ENCODE results near the gene KRT83. TPM values are rescaled to one million over a fixed set of nuclear protein-coding genes. Genes with fewer than 3 reads are reported as not detected.
"Not testable (repeated sequence)": the region's sequence is repeated elsewhere in the genome, so short reads cannot be mapped to it uniquely, and the experiment has no call there.

KRT83 gene
- total RNA-seq, 1 donor from 2014 or later = not detected

GRCh38 chr12:52347551-52348510, 26.6 kb upstream of the KRT83 start:
- no peak for TF ChIP-seq CTCF (conservative IDR thresholded peaks at IDR 0.05)
- peaks cover 18% of the 10 kb centered on the region for H3K4me1 Mint-ChIP-seq (ENCODE audit: unreplicated experiment)

GRCh38 chr12:52347016-52347415, 25.8 kb upstream of the KRT83 start:
- Mint-ChIP-seq H3K4me3 (no peak overlapping the region), H3K4me1 (ENCODE audit: unreplicated experiment) (peaks cover 18% of the 10 kb centered on the region), H3K36me3 (no peaks in the 10 kb centered on the region), H3K27me3 (peaks cover 5% of the 10 kb centered on the region), H3K9me3 (no peaks in the 10 kb centered on the region), H3K27ac (no peak overlapping the region)
- DNase-seq (ENCODE audit: extremely low spot score, unreplicated experiment) = no peak
- no peak for TF ChIP-seq CTCF (conservative IDR thresholded peaks at IDR 0.05)

More at GRCh38 chr12:52347551-52348510, 26.6 kb upstream of the KRT83 start:
- no peaks in the 10 kb centered on the region for H3K36me3 Mint-ChIP-seq
- no peaks in the 10 kb centered on the region for H3K9me3 Mint-ChIP-seq
- H3K27me3 Mint-ChIP-seq = peaks cover 8% of the 10 kb centered on the region
- no peak overlapping the region for H3K4me3 Mint-ChIP-seq
- DNase-seq (ENCODE audit: extremely low spot score, unreplicated experiment) = no peak
- no peak overlapping the region for H3K27ac Mint-ChIP-seq

- Mint-ChIP-seq H3K27me3 (peaks cover 8% of the 10 kb centered on the region), H3K9me3 (no peaks in the 10 kb centered on the region), H3K4me1 (ENCODE audit: unreplicated experiment) (peaks cover 18% of the 10 kb centered on the region), H3K27ac (no peak overlapping the region), H3K4me3 (no peak overlapping the region), H3K36me3 (no peaks in the 10 kb centered on the region)
- TF ChIP-seq CTCF (conservative IDR thresholded peaks at IDR 0.05) = no peak
- no peak for DNase-seq (ENCODE audit: extremely low spot score, unreplicated experiment)
Measured at GRCh38 chr12:52346593-52346992, 25.4 kb upstream of the KRT83 start.

- not testable (repeated sequence) for H3K4me3 Mint-ChIP-seq; H3K27me3 Mint-ChIP-seq; DNase-seq (ENCODE audit: extremely low spot score, unreplicated experiment); H3K36me3 Mint-ChIP-seq; H3K27ac Mint-ChIP-seq; H3K9me3 Mint-ChIP-seq
- peaks cover 18% of the 10 kb centered on the region for H3K4me1 Mint-ChIP-seq (ENCODE audit: unreplicated experiment)
Measured at GRCh38 chr12:52345041-52345440, 23.8 kb upstream of the KRT83 start.

- no peak overlapping the region for H3K27ac Mint-ChIP-seq
- H3K27me3 Mint-ChIP-seq = peaks cover 9% of the 10 kb centered on the region
- no peak for DNase-seq (ENCODE audit: extremely low spot score, unreplicated experiment)
Measured at GRCh38 chr12:52344111-52344510, 22.9 kb upstream of the KRT83 start.

More at GRCh38 chr12:52344111-52344510, 22.9 kb upstream of the KRT83 start:
- Mint-ChIP-seq H3K4me3 (no peak overlapping the region), H3K36me3 (no peaks in the 10 kb centered on the region), H3K4me1 (ENCODE audit: unreplicated experiment) (peaks cover 18% of the 10 kb centered on the region), H3K9me3 (no peaks in the 10 kb centered on the region)
- TF ChIP-seq CTCF (conservative IDR thresholded peaks at IDR 0.05) = no peak
